Measurements from ENCODE around the gene CDH1. TPM values are rescaled to one million over a fixed set of nuclear protein-coding genes. Genes with fewer than 3 reads are reported as not detected.

The CDH1 gene
- polyA plus RNA-seq, 1 of the 3 experiments (the other 2 are of a cell fraction) = not detected

GRCh38 chr16:68866933-68867332 lies 129.8 kb downstream of the CDH1 start:
- no peak overlapping the region for H3K9ac ChIP-seq
- no peaks in the 10 kb centered on the region for H3K9me2 ChIP-seq
- no peak overlapping the region for H2AFZ ChIP-seq (ENCODE audit: low read depth)
- H3K4me1 ChIP-seq (ENCODE audit: control insufficient read depth in 1 of 2, insufficient read depth in 2 of 2, low read depth in 1 of 2, low read length in 1 of 2) = no peaks in the 10 kb centered on the region
- H3K9me3 ChIP-seq = no peaks in the 10 kb centered on the region
- ChIA-PET POLR2A (no interaction called here), CTCF (interaction anchor here (2.8 kb wide), 1 partner anchor 20 kb away, joined by 9 read pairs; no protein-coding TSS in a partner anchor)
- no peak overlapping the region for H3K27ac ChIP-seq (ENCODE audit: low read depth in 2 of 2, low read length in 1 of 2)
- no peak overlapping the region for H3K4me2 ChIP-seq
- H3F3A ChIP-seq (replicated peaks; ENCODE audit: insufficient read depth) = no peaks in the 10 kb centered on the region
- H3K36me3 ChIP-seq (replicated peaks in 1 of 2; ENCODE audit: control insufficient read depth in 1 of 2, insufficient read depth in 2 of 2, low read length in 1 of 2) = peaks cover 0 to 7% of the 10 kb centered on the region in 2 experiments
- H3K27me3 ChIP-seq (ENCODE audit: insufficient read depth) = no peaks in the 10 kb centered on the region
- 97% methylated on average over 6 of the region's 6 CpGs for WGBS (ENCODE audit: low lambda C conversion rate)
- DNase-seq = no peak
- H4K20me1 ChIP-seq (ENCODE audit: insufficient read depth) = no peaks in the 10 kb centered on the region
- H3K79me2 ChIP-seq (ENCODE audit: insufficient read depth) = no peaks in the 10 kb centered on the region
- H3K4me3 ChIP-seq (ENCODE audit: low read depth in 2 of 2, low read length in 1 of 2) = no peak overlapping the region
- no peak for TF ChIP-seq SMC3 (IDR thresholded peaks at IDR 0.05; ENCODE audit: low read depth, low read length)
- TF ChIP-seq, protein P1, sequence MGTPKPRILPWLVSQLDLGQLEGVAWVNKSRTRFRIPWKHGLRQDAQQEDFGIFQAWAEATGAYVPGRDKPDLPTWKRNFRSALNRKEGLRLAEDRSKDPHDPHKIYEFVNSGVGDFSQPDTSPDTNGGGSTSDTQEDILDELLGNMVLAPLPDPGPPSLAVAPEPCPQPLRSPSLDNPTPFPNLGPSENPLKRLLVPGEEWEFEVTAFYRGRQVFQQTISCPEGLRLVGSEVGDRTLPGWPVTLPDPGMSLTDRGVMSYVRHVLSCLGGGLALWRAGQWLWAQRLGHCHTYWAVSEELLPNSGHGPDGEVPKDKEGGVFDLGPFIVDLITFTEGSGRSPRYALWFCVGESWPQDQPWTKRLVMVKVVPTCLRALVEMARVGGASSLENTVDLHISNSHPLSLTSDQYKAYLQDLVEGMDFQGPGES (IDR thresholded peaks at IDR 0.05; ENCODE audit: low read depth, low read length) = no peak

DNA sequence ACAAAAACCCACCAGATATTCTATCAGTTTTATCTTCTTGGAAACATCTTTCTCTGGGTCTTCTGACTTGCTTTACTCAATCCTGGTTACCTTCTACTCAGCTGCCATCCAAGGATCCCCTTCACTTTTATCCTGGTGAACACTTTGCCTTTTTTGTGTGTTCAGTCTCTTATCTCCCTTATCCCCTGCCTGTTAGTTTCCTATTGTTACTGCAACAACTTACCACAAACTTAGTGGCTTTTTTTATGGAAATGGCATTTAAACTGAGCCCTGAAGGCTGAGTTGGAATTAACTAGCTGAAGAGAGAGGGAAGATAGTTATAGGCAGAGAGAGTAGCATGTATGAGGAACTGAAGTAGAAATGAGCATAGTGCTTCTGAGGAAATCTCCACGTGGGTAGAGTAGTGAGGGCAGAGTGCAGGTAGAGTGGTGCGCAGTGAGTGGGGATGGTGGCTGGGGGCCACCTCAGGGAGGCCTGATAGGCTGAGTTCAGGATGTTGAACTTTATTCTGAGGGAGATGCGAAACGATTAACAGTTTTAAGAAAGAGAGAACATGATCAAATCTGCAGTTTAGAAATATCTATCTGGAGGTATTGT lies 132.5 kb downstream of the CDH1 start:
- CTCF ChIA-PET = interaction anchor here (0.7 kb wide), 1 partner anchor 22 kb away, joined by 3 read pairs; no protein-coding TSS in a partner anchor
- Histone ChIP-seq H3K27me3 (ENCODE audit: insufficient read depth) (no peaks in the 10 kb centered on the region), H3K36me3 (replicated peaks in 1 of 2; ENCODE audit: control insufficient read depth in 1 of 2, insufficient read depth in 2 of 2, low read length in 1 of 2) (peaks cover 3 to 16% of the 10 kb centered on the region in 2 experiments), H3K79me2 (ENCODE audit: insufficient read depth) (no peaks in the 10 kb centered on the region), H3K27ac (ENCODE audit: low read depth in 2 of 2, low read length in 1 of 2) (no peak overlapping the region), H3F3A (replicated peaks; ENCODE audit: insufficient read depth) (no peaks in the 10 kb centered on the region), H3K9me3 (no peaks in the 10 kb centered on the region), H3K4me3 (ENCODE audit: low read depth in 2 of 2, low read length in 1 of 2) (no peak overlapping the region), H3K4me2 (no peak overlapping the region), H3K9me2 (no peaks in the 10 kb centered on the region), H3K9ac (no peak overlapping the region), H4K20me1 (ENCODE audit: insufficient read depth) (no peaks in the 10 kb centered on the region), H2AFZ (ENCODE audit: low read depth) (no peak overlapping the region), H3K4me1 (ENCODE audit: control insufficient read depth in 1 of 2, insufficient read depth in 2 of 2, low read depth in 1 of 2, low read length in 1 of 2) (no peaks in the 10 kb centered on the region)
- TF ChIP-seq SMC3 (IDR thresholded peaks at IDR 0.05; ENCODE audit: low read depth, low read length) (no peak), CTCF (IDR thresholded peaks at IDR 0.05) (no peak), RCOR1 (IDR thresholded peaks at IDR 0.05; ENCODE audit: low read length) (no peak), MXI1 (IDR thresholded peaks at IDR 0.05; ENCODE audit: low read depth, low read length) (no peak), EP300 (IDR thresholded peaks at IDR 0.05; ENCODE audit: borderline replicate concordance in 1 of 2, low read depth in 1 of 2, low read length in 1 of 2) (no peak), RXRA (IDR thresholded peaks at IDR 0.05; ENCODE audit: borderline replicate concordance, low read depth) (no peak), FOSL2 (IDR thresholded peaks at IDR 0.05; ENCODE audit: borderline replicate concordance, low read depth) (no peak), FOXM1 (IDR thresholded peaks at IDR 0.05; ENCODE audit: low read depth) (no peak), JUND (IDR thresholded peaks at IDR 0.05) (no peak), REST (IDR thresholded peaks at IDR 0.05; ENCODE audit: low read depth, low read length) (no peak), POLR2AphosphoS5 (IDR thresholded peaks at IDR 0.05; ENCODE audit: low read depth, low read length) (no peak), ELF1 (IDR thresholded peaks at IDR 0.05) (no peak), USF1 (IDR thresholded peaks at IDR 0.05; ENCODE audit: borderline replicate concordance, low read depth) (no peak), TCF12 (IDR thresholded peaks at IDR 0.05) (no peak), TAF1 (IDR thresholded peaks at IDR 0.05; ENCODE audit: borderline replicate concordance, low read depth, low read length) (no peak), YY1 (IDR thresholded peaks at IDR 0.05; ENCODE audit: low read depth) (no peak), NFIC (IDR thresholded peaks at IDR 0.05; ENCODE audit: borderline replicate concordance) (no peak), TEAD4 (IDR thresholded peaks at IDR 0.05; ENCODE audit: borderline replicate concordance, insufficient read depth) (no peak)
- TF ChIP-seq, protein P2, sequence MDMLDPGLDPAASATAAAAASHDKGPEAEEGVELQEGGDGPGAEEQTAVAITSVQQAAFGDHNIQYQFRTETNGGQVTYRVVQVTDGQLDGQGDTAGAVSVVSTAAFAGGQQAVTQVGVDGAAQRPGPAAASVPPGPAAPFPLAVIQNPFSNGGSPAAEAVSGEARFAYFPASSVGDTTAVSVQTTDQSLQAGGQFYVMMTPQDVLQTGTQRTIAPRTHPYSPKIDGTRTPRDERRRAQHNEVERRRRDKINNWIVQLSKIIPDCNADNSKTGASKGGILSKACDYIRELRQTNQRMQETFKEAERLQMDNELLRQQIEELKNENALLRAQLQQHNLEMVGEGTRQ (IDR thresholded peaks at IDR 0.05; ENCODE audit: borderline replicate concordance, low read depth, low read length) = no peak
- WGBS (ENCODE audit: low lambda C conversion rate) = 87% methylated on average over 4 of the region's 4 CpGs
- POLR2A ChIA-PET = no interaction called here
- DNase-seq = no peak

Data from SK-N-SH (cell line).